Activated CD4-positive, CD25-positive, alpha-beta regulatory T cell treated with anti-CD3 and anti-CD28 coated beads, Interleukin-2, amount 50 U/mL, for 16 hours (primary cell): ENCODE results near the gene FCN3.
"Not testable (repeated sequence)": the region's sequence is repeated elsewhere in the genome, so short reads cannot be mapped to it uniquely, and the experiment has no call there.

Source experiments
- DNase-seq: peaks from one replicate; pipeline ENCODE4 v3.0.0-alpha.2; 2020; ENCODE audit warnings: low read depth, low spot score

Gene FCN3

DNA sequence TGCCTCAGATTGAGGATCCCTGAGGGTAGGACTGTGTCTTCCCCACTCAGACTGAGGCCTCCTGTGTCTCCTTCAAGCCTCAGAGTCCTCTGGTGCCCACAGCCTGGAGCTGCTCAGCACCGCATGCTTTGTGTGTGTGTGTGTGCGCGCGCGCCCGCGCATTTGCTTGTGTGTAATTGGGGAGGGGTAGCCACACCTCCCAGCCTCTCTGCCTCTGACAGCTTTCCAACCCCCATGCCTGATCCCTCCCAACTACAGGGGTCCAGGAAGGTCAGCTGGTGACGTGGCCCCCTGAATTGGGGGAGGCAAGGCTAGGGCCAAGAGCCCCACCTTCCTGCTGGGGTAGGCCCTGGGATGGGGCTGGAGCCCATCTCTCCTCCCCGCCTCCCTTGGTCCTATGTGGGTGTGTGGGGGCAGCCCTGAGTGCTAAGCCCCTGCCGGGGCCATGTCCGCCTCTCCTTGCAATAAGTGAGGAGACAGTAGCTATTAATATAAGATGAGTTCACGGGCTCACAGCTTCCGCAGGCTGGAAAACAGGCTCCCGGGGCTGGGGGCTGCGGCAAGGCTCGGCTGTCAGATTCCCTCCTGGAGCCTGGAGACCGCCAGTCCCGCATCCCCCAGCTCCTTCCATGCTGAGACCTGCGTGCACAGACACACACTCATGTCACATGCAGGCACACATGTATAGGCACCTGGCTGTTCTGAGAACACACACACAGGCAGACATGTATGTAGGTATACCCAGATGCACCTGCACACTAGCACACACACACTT, 24.8 kb upstream of the FCN3 start:
- DNase-seq = no peak

DNA sequence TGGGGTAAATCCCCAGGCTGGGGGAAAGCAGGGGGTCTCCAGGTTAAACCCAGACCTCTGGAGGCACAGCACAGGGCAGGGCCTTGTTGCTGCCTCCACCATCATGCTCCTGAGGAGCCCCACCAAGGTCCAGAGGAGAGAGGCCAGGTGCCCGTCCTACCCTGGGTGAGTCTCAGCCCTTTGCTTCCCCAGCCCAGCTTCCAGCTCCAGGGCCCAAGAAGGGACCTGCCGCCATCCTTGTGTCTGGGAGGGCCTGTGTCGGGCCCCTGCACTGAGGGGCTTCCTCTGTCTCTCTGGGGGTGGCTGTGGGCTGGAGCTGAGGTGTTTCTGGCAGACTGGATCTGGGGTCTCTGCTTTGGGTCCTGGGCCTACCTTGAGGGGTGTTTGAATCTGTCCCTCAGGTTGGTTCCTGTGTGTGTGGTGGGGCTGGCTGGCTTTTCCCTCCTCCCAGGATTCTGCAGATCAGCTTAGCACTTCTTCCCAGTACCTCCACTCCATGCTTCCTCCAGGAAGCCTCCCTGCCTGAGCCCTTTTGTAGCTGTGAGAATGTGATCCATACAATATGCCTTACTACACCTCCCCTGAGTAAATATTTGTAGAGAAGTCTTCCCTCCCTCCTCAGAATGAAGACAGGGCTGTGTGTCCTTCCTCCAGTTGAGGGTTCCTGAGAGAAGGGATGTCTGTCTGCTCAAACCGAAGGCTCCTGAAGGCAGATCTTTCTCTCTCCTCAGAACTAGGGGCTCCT, 24.0 kb upstream of the FCN3 start:
- no peak for DNase-seq

- DNase-seq = no peak
Measured at GRCh38 chr1:27397749-27398148, 23.1 kb upstream of the FCN3 start.

DNA sequence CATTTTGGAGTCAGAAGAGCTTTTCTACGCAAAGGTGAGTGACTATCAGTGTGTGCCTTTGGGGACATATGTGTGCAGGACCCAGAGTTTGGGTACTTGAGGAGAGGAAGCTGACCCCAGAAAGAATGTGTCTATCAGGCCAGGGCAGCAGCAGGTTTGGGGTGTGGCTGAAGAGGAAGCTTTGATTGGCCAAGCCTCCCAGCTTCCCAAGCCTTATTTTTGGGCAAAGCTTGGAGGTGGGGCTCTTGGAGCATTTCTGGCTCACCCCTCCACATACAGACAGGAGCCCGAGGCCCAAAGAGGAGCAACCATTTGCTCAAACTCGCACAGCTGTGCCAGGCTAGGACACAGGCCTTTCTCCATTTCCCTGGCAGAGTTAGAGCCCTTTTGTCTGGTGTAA, 22.5 kb upstream of the FCN3 start:
- no peak for DNase-seq

- DNase-seq = peak; percentile 60
Measured at GRCh38 chr1:27395441-27396195, 21.0 kb upstream of the FCN3 start.

DNA sequence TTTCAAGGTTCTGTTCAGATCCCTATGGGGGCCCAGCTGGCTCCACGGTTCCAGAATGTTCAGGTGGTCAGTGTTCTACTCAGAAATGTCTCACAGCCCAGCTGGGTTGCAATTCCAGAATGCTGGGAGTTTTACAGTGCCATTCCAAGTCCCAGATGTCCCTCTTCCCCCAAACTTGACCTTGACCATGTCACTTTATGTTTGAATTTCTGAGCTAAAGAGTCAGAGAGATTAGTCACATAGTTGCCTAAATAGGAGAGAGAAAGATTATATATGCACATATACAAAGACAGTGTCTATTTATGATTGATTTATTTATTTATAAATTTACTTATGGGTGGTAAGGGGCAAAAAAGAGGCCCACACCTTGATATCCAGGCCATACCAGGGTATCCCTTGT, 20.3 kb upstream of the FCN3 start:
- no peak for DNase-seq

DNA sequence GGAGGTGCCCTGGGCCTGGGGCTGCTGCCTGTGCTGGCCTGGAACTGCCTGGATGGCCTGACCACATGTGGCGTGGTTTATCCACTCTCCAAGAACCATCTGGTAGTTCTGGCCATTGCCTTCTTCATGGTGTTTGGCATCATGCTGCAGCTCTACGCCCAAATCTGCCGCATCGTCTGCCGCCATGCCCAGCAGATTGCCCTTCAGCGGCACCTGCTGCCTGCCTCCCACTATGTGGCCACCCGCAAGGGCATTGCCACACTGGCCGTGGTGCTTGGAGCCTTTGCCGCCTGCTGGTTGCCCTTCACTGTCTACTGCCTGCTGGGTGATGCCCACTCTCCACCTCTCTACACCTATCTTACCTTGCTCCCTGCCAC, 19.6 kb upstream of the FCN3 start:
- no peak for DNase-seq

GRCh38 chr1:27393641-27394281, 19.1 kb upstream of the FCN3 start:
- no peak for DNase-seq

DNA sequence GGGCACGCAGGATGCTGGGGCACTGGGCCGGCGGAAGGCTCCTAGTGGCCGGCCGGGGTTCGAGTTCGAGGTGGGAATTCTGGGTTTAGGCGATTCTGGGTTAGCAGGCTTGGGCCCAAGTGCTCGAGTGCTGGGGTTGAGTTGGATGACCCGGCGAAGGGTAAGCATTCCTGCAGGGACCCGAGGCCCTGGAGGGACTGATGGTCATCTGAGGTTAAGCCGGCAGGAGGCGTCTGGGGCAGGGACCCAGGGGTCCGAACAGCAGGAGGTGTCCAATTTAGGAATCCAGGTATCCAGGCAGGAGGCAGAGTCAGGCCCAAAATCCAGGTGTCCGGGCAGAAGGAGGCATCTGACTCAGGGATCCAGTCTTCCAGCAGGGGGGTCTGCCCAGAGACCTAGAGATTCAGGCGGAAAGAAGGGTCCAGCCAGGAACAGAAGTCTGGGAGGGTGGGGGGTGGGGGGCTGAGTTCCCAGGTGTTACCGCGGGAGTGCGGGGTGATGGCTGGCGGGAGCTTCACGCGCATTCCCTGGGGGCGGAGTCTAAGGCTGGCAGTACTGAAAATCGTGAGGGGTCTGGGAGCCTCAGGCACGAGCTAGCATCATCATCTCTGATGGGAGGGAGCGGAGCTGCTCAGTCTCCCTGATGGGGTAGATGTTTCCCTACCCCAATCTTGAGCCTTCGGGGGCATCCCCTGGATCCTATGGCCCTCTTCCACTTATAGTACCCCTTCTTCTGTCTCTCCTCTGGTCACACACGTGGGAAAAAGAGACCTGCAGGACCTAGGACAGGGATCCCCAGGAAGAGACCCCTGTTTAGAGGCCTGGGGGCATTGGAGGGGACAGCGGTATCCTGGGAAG, 18.4 kb upstream of the FCN3 start:
- no peak for DNase-seq

- DNase-seq = peak; percentile 85
Measured at GRCh38 chr1:27392096-27392777, 17.6 kb upstream of the FCN3 start, which contains the start of gene GPR3. Gene GPR3, plus strand, starts transcription at chr1:27392622. Its CDS starts 1,177 bp downstream, at chr1:27393799.

DNA sequence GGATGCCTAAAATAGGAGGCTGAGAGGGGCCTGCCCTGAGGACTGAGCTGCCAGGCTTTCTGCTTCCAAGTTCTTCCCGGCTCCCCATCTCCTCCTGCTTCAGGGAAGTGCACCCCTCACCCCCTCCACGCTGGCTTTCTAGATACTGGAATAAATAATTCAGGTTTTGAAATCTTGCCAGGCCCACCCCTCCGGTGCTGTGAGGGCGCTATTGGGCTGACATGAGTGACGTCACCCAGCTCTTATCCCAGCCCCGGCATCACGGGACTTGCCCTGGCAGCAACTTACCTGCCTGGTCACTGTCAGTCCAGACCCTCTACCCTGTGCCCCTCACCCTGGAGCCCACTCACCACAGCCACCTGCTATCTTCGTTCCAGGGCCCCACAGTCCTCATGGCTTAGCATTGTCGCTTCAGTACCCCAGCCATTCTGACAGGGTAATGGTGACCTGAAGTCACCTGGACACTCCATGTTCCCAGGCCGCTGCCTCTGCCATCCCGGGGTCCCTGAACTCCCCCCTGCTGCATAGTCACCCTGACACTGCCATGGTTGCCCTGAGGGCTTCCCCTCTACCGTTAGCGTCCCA, 17.0 kb upstream of the FCN3 start:
- no peak for DNase-seq

- DNase-seq = peak; percentile 58
Measured at GRCh38 chr1:27388337-27389005, 13.8 kb upstream of the FCN3 start.

DNA sequence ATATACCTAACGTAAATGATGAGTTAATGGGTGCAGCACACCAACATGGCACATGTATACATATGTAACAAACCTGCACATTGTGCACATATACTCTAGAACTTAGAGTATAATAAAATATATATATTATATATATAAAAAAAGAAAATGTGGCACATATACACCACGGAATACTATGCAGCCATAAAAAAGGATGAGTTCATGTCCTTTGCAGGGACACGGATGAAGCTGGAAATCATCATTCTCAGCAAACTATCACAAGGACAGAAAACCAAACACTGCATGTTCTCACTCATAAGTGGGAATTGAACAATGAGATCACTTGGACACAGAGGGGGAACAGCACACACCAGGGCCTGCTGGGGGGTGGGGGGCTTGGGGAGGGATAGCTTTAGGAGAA, 10.2 kb upstream of the FCN3 start:
- not testable (repeated sequence) for DNase-seq

- DNase-seq = no peak
Measured at GRCh38 chr1:27383661-27384060, 9.0 kb upstream of the FCN3 start.

GRCh38 chr1:27383039-27383605, 8.5 kb upstream of the FCN3 start, which contains the start of gene CD164L2:
Gene CD164L2, minus strand, starts transcription at chr1:27383333. Its CDS starts 94 bp downstream, at chr1:27383239.
- DNase-seq = no peak

GRCh38 chr1:27381969-27382762, 7.5 kb upstream of the FCN3 start:
- DNase-seq = no peak

GRCh38 chr1:27380766-27381733, 6.4 kb upstream of the FCN3 start:
- DNase-seq = no peak
